ENCODE data around the gene NPY1R. TPM values are rescaled to one million over a fixed set of nuclear protein-coding genes. Genes with fewer than 3 reads are reported as not detected.

The NPY1R gene
- total and polyA plus RNA-seq, 10 of the 15 experiments (the other 5 are each of a cell fraction or from before 2014, with no cell fraction given) = not detected

- Histone ChIP-seq H3K9ac (ENCODE audit: control insufficient read depth, insufficient read depth, low read length) (no peak overlapping the region), H3K36me3 (ENCODE audit: control insufficient read depth in 2 of 2, insufficient read depth in 2 of 2, low read length in 1 of 2) (no peaks in the 10 kb centered on the region), H3K9me3 (replicated peaks; ENCODE audit: control insufficient read depth, insufficient read depth, low read length) (no peaks in the 10 kb centered on the region), H3K27ac (ENCODE audit: control insufficient read depth, insufficient read depth) (no peak overlapping the region), H4K20me1 (ENCODE audit: control insufficient read depth, insufficient read depth) (no peaks in the 10 kb centered on the region), H3K4me3 (no peak overlapping the region), H3K4me1 (ENCODE audit: control insufficient read depth, insufficient read depth, low read length) (no peaks in the 10 kb centered on the region), H3K79me2 (ENCODE audit: control insufficient read depth, insufficient read depth, low read length) (no peaks in the 10 kb centered on the region), H3K27me3 (replicated peaks in 1 of 2; ENCODE audit: control insufficient read depth in 2 of 2, insufficient read depth in 2 of 2, low read length in 1 of 2) (peaks cover 5 to 11% of the 10 kb centered on the region in 2 experiments), H2AFZ (ENCODE audit: control insufficient read depth, low read depth, low read length) (no peak overlapping the region), H3K4me2 (ENCODE audit: control insufficient read depth, insufficient read depth) (no peak overlapping the region)
- SMC1A ChIA-PET (ENCODE audit: uncharacterized antibody, unreplicated experiment) = no interaction called here
- RAD21 ChIA-PET (ENCODE audit: unreplicated experiment) = interaction anchor here (1.6 kb wide), 1 partner anchor 171 kb away, joined by 3 read pairs; no protein-coding TSS in a partner anchor
- intact Hi-C loops (cut with micrococcal nuclease; ENCODE audit: unreplicated experiment) = no loop called here
- DNase-seq (ENCODE audit: low read depth, low spot score) = no peak
- in situ Hi-C loops (cut with MboI) = loop anchor here (5.0 to 10.0 kb wide), 3 partner anchors 216 to 826 kb away; no protein-coding TSS in a partner anchor
- 66% methylated on average over 16 of the region's 16 CpGs for WGBS (ENCODE audit: insufficient coverage, insufficient replicate concordance, low lambda C conversion rate, missing lambda C conversion rate)
- no TSS peak for BruUV-seq (replicated peaks)
- CTCF ChIA-PET = interaction anchor here (0.8 to 1.3 kb wide), 4 partner anchors 143 to 283 kb away, joined by 3 to 5 read pairs (median 4); no protein-coding TSS in a partner anchor
- TF ChIP-seq POLR2AphosphoS2 (IDR thresholded peaks at IDR 0.05; ENCODE audit: low read depth, low read length) (no peak), PKNOX1 (IDR thresholded peaks at IDR 0.05) (no peak), HDGF (IDR thresholded peaks at IDR 0.05) (no peak), RELA (IDR thresholded peaks at IDR 0.05; ENCODE audit: borderline replicate concordance, partially characterized antibody) (no peak), BCL11A (IDR thresholded peaks at IDR 0.05; ENCODE audit: low read depth, low read length) (no peak), ETV6 (conservative IDR thresholded peaks at IDR 0.05 in 1 of 2, IDR thresholded peaks at IDR 0.05 in 1 of 2; ENCODE audit: borderline replicate concordance in 1 of 2, low read depth in 1 of 2) (no peak), RBBP5 (conservative IDR thresholded peaks at IDR 0.05) (no peak), CBX5 (IDR thresholded peaks at IDR 0.05; ENCODE audit: low read depth) (no peak), ZSCAN29 (IDR thresholded peaks at IDR 0.05) (no peak), TCF12 (IDR thresholded peaks at IDR 0.05; ENCODE audit: low read depth, low read length) (no peak), TARDBP (IDR thresholded peaks at IDR 0.05; ENCODE audit: borderline replicate concordance) (no peak), HCFC1 (IDR thresholded peaks at IDR 0.05; ENCODE audit: low read length) (no peak)
- POLR2A ChIA-PET = interaction anchor here (0.6 kb wide), 1 partner anchor 219 kb away, joined by 4 read pairs; no protein-coding TSS in a partner anchor
- FAIRE-seq = no peak
- no peak for ATAC-seq
Measured at GRCh38 chr4:163330916-163331628, 1.3 kb downstream of the NPY1R start.
